HepG2 (cell line): ENCODE results near the gene CPNE5. TPM values are rescaled to one million over a fixed set of nuclear protein-coding genes. Genes with fewer than 3 reads are reported as not detected.

Source experiments
- ATAC-seq: fragments of 200-7000 bp; cut with Tn5 transposase; 3 replicates; pipeline ENCODE4 v1.9.1; 2020; ENCODE audit warnings: mild to moderate bottlenecking, moderate library complexity
- BruUV-seq: library from RNA; stranded (reverse); fragments of 400-500 nt; replicated peaks from 2 replicates; lab custom pipeline; 2021; lab: Mats Ljungman, UMichigan
- CTCF ChIA-PET: fragments of 300-600 bp; formaldehyde crosslinking; extraction: SDS; loops from one replicate; lab custom pipeline; 2021; ENCODE audit warnings: low total read pairs, inconsistent platforms, low intra/inter-chr PET ratio; lab: Yijun Ruan, JAX
- POLR2A ChIA-PET: fragments of 350-600 bp; sonication (Branson Sonifier 250); formaldehyde crosslinking; loops from one replicate; lab custom pipeline; 2020; ENCODE audit warnings: antibody characterized with exemption, inconsistent platforms; lab: Yijun Ruan, JAX
- DNase-seq: peaks from one replicate; pipeline ENCODE4 v3.0.0-alpha.2; 2015; ENCODE audit warnings: low spot score
- FAIRE-seq: peaks from 3 replicates; lab custom pipeline; 2011; peaks lifted over from hg19 to GRCh38; lab: Jason Lieb, UNC
- H2AFZ ChIP-seq: one replicate; pipeline ENCODE4 v1.6.1; 2011; ENCODE audit warnings: low read length, inconsistent platforms
- H3K27ac ChIP-seq: fragments of 300-600 bp; 3 replicates; pipeline ENCODE4 v1.8.0; 2011; ENCODE audit warnings: mixed run types, mild to moderate bottlenecking, mixed read lengths, low read length, inconsistent platforms; ENCODE audit not compliant: insufficient read depth; ENCODE audit errors: extremely low read length
- H3K27me3 ChIP-seq, 2 experiments: fragments of 200-600 bp in 1 of 2; 2 replicates in 1 of 2; 3 replicates in 1 of 2; pipeline versions ENCODE4 v1.6.0 to v1.8.0; 2011; ENCODE audit warnings: low read length in 2 of 2, mild to moderate bottlenecking in 2 of 2, moderate library complexity in 2 of 2, inconsistent platforms in 1 of 2; ENCODE audit not compliant: insufficient read depth in 2 of 2, control insufficient read depth in 1 of 2
- H3K36me3 ChIP-seq, 2 experiments: fragments of 200-600 bp in 1 of 2; replicated peaks in 1 of 2; 2 replicates in 1 of 2; 3 replicates in 1 of 2; pipeline versions ENCODE4 v1.5.1 to v1.8.0; 2011; ENCODE audit warnings: low read length in 2 of 2, inconsistent platforms in 1 of 2; ENCODE audit not compliant: insufficient read depth in 2 of 2, control insufficient read depth in 1 of 2
- H3K4me1 ChIP-seq: 2 replicates; pipeline ENCODE4 v1.5.1; 2012; ENCODE audit warnings: low read length, inconsistent platforms; ENCODE audit not compliant: insufficient read depth
- H3K4me2 ChIP-seq: 2 replicates; pipeline ENCODE4 v1.6.0; 2011; ENCODE audit warnings: low read depth, low read length, inconsistent platforms
- H3K4me3 ChIP-seq, 3 experiments: fragments of 200-600 bp in 1 of 3; sonication (generic), shearing (Covaris generic) in 1 of 3; replicated peaks in 1 of 3; 2 replicates each; pipeline ENCODE4 v1.5.1; 2011 to 2016; ENCODE audit warnings: low read length in 3 of 3, inconsistent platforms in 2 of 3, low read depth in 2 of 3, mild to moderate bottlenecking in 2 of 3, control low read depth in 1 of 3, mixed read lengths in 1 of 3; ENCODE audit not compliant: insufficient read depth in 1 of 3
- H3K79me2 ChIP-seq: one replicate; pipeline ENCODE4 v1.6.1; 2011; ENCODE audit warnings: low read length, inconsistent platforms; ENCODE audit not compliant: insufficient read depth
- H3K9ac ChIP-seq: 2 replicates; pipeline ENCODE4 v1.6.0; 2011; ENCODE audit warnings: mild to moderate bottlenecking, low read depth, low read length, inconsistent platforms; ENCODE audit not compliant: insufficient read depth
- H3K9me3 ChIP-seq: 2 replicates; pipeline ENCODE4 v1.5.1; 2012; ENCODE audit warnings: mild to moderate bottlenecking, low read length
- H4K20me1 ChIP-seq: 2 replicates; pipeline ENCODE4 v1.6.0; 2011; ENCODE audit warnings: inconsistent platforms, mild to moderate bottlenecking, low read length, moderate library complexity; ENCODE audit not compliant: insufficient read depth
- ELF1 ChIP-seq: sonication (generic); formaldehyde crosslinking; IDR thresholded peaks from 2 replicates; pipeline ENCODE4 v1.4.0; 2020; ENCODE audit warnings: missing genetic modification reagents
- FOXK2 ChIP-seq: fragments of 450-650 bp; IDR thresholded peaks from 2 replicates; pipeline ENCODE4 v1.6.1; 2016
- HNF1A ChIP-seq, 2 experiments: sonication (generic) in 1 of 2; formaldehyde crosslinking in 1 of 2; IDR thresholded peaks; 2 replicates each; pipeline versions ENCODE4 v1.4.0 to v1.6.1; 2016 to 2020; ENCODE audit warnings: borderline replicate concordance in 1 of 2, low read depth in 1 of 2, mild to moderate bottlenecking in 1 of 2, missing genetic modification reagents in 1 of 2
- NFE2L2 ChIP-seq: fragments of 150-350 bp; IDR thresholded peaks from 2 replicates; pipeline ENCODE4 v1.6.1; 2014; ENCODE audit warnings: low read length
- TIGD3 ChIP-seq: sonication (generic); formaldehyde crosslinking; IDR thresholded peaks from 2 replicates; pipeline ENCODE4 v1.5.1; 2020; ENCODE audit warnings: mild to moderate bottlenecking, missing genetic modification reagents, borderline replicate concordance
- ZBTB10 ChIP-seq: sonication (generic); formaldehyde crosslinking; IDR thresholded peaks from 2 replicates; pipeline ENCODE4 v1.4.0; 2020; ENCODE audit warnings: missing genetic modification reagents, borderline replicate concordance
- ZNF317 ChIP-seq: sonication (generic); formaldehyde crosslinking; IDR thresholded peaks from 2 replicates; pipeline ENCODE4 v1.5.0; 2020; ENCODE audit warnings: mild to moderate bottlenecking, missing genetic modification reagents
- ZNF382 ChIP-seq: sonication (generic); formaldehyde crosslinking; IDR thresholded peaks from 2 replicates; pipeline ENCODE4 v1.5.0; 2020; ENCODE audit warnings: missing genetic modification reagents, mild to moderate bottlenecking, borderline replicate concordance
- ZNF709 ChIP-seq: sonication (generic); formaldehyde crosslinking; IDR thresholded peaks from 2 replicates; pipeline ENCODE4 v1.5.0; 2020; ENCODE audit warnings: mild to moderate bottlenecking, missing genetic modification reagents
- WGBS: methylation state at CpG from one replicate; pipeline ENCODE4 v1.1.6; 2017; ENCODE audit warnings: low lambda C conversion rate; 5-methylcytosine and 5-hydroxymethylcytosine counted together
- in situ Hi-C: cut with HindIII; loops from 2 replicates; pipeline ENCODE4 v1.10.0; 2017; ENCODE audit warnings: low pct_unique_long_range_greater_than_20kb; ENCODE audit not compliant: extremely low pct_ligation_motif_present
- intact Hi-C: fragments of 100-400 bp; cut with micrococcal nuclease; formaldehyde crosslinking; loops from one replicate; pipeline ENCODE4 v1.10.0; 2022; ENCODE audit not compliant: unreplicated experiment
- polyA plus RNA-seq, 8 experiments: library from polyadenylated mRNA; depleted of rRNA in 3 of 8; stranded (reverse) in 7 of 8; unstranded in 1 of 8; fragments of >200 nt; fragmentation: Illumina TruSeq in 4 of 8; extraction: Trizol in 4 of 8; gene quantifications; 2 replicates each; pipeline versions ENCODE4 v1.2.1 to v1.2.3, GENCODE V29; 2011 to 2016; ENCODE audit warnings: low read depth in 4 of 8, missing spikeins in 1 of 8, mixed read lengths in 1 of 8; ENCODE audit not compliant: insufficient read depth in 1 of 8
- total RNA-seq, 5 experiments: library from RNA; depleted of rRNA; stranded (reverse); fragments of >200 nt; fragmentation: Illumina TruSeq; extraction: Trizol; gene quantifications; 2 replicates each; pipeline ENCODE4 v1.2.3, GENCODE V29; 2016; ENCODE audit warnings: low read depth in 1 of 5

CPNE5 gene
- total and polyA plus RNA-seq, 2 of the 13 experiments (the other 11 are each of a cell fraction or from before 2014, with no cell fraction given), result 0.16 TPM; not detected in 1

GRCh38 chr6:36734486-36735060, 104.7 kb downstream of the CPNE5 start:
- Histone ChIP-seq H3K79me2 (no peaks in the 10 kb centered on the region), H3K36me3 (no peaks in the 10 kb centered on the region)
- WGBS, result 17% methylated on average over 4 of the region's 7 CpGs
- intact Hi-C loops, result no loop called here
- no peak for FAIRE-seq
- TF ChIP-seq NFE2L2 (no peak), ELF1 (CRISPR knock-in tag) (no peak), FOXK2 (no peak), ZNF317 (no peak), ZNF709 (CRISPR knock-in tag) (no peak), HNF1A (IDR thresholded peaks at IDR 0.05; ENCODE audit: low read depth) (no peak), HNF1A (CRISPR knock-in tag; IDR thresholded peaks at IDR 0.05; ENCODE audit: borderline replicate concordance) (no peak), ZNF382 (CRISPR knock-in tag) (no peak), ZBTB10 (CRISPR knock-in tag) (no peak), TIGD3 (CRISPR knock-in tag) (no peak)
- TF ChIP-seq, all 625 proteins: peak for 0
- POLR2A ChIA-PET, result no interaction called here
- Histone ChIP-seq H3K27ac (no peak overlapping the region), H3K9me3 (no peaks in the 10 kb centered on the region), H3K4me3 (no peak overlapping the region), H2AFZ (no peak overlapping the region), H3K4me2 (no peak overlapping the region), H3K9ac (no peak overlapping the region), H4K20me1 (no peaks in the 10 kb centered on the region), H3K27me3 (peaks cover 13 to 81% of the 10 kb centered on the region in 2 experiments), H3K4me1 (no peaks in the 10 kb centered on the region)
- DNase-seq (no peak), ATAC-seq (peak; percentile 21; the same call in 1 of the 3 replicates)
- in situ Hi-C loops, result no loop called here
- no TSS peak for BruUV-seq
- CTCF ChIA-PET, result no interaction called here
